ENCODE data around the gene HIP1.

DNA sequence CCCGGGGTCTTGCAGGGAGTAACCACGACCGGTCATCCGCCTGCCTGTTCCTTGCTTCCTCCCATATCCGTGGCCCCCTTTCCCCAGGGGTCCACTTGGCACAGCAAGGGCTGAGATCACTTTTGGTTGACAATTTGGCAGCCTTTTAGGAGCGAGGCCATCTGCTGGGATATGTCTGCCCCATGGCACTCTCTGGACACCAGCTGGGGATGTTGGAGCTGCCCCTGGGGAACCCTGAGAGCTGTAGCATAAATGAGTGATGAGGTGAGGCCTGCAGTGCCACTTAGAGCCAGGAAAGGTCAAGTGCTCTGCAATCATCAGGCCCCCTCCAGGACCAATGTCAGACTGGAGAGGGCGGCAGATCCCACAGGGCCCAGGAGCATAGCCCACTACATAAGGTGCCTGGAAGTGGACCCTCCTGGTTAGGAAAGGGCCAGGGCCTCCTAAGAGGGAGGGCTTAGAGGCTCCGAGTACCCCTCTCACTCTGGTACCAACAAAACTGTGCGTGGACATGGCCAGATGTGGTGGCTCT lies 92.1 kb downstream of the HIP1 start:
- no peak for TF ChIP-seq EZH2 (IDR thresholded peaks at IDR 0.05; ENCODE audit: borderline replicate concordance, low read length)
- no peak for TF ChIP-seq CTCF (IDR thresholded peaks at IDR 0.05; ENCODE audit: low read length)
